Measurements from ENCODE around the gene NR4A3. TPM values are rescaled to one million over a fixed set of nuclear protein-coding genes. Genes with fewer than 3 reads are reported as not detected.

NR4A3 gene
- total and polyA plus RNA-seq, 2 donors from 2014 or later: 0.34 to 9.1 TPM

DNA sequence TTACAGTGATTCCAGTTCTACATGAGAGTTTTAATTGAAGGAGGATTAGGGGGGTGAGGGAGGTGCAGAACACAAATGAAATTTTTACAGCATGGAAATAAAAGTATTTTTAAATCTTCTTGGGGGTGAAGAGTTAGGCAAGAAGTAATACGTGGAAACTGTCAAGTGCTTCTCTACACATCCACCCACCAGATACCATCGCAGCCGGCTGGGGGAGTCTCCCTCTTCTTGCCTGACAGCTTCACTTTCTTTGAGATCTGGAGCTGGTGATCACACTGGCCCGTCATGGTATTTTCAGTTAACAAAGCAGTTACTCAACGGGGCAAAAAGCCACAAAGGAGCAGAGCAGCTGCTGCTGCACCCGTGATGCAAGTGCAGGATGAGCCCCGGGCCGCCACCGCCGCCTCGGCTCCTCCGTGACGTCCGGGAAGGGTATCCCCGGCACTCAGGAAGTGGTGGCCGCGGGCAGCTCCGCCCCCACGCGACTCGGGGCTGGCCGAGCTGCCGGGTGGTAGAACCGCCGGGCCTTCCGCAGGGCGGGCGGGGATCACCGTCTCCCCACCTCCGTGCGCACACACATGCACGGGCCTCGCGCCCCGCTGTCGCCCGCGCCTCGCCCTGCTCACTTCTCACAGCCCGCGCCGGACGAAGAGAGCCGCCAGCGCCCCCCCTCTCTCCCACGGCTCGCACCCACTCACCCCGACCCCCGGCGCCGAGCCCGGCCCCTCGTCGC lies 2.4 kb upstream of the NR4A3 start:
- intact Hi-C loops (cut with DNase I): loop anchor here (10.0 kb wide), 1 partner anchor 554 kb away; no protein-coding TSS in a partner anchor
- H3K36me3 ChIP-seq (ENCODE audit: control insufficient read depth in 2 of 3, insufficient read depth in 3 of 3, low read length in 3 of 3): no peaks in the 10 kb centered on the region
- DNase-seq (peak; percentile 82 to 98 (median 89)), FAIRE-seq (no peak)
- peaks cover 5 to 16% (median 12%) of the 10 kb centered on the region in 3 donors for H3K4me1 ChIP-seq (ENCODE audit: control insufficient read depth in 2 of 3, insufficient read depth in 2 of 3, low read depth in 1 of 3, low read length in 3 of 3)
- H3K27me3 ChIP-seq (ENCODE audit: control insufficient read depth, insufficient read depth, low read length): peaks cover 6% of the 10 kb centered on the region
- H3K9me3 ChIP-seq (ENCODE audit: control insufficient read depth in 2 of 3, insufficient read depth in 1 of 3, low read length in 3 of 3): no peaks in the 10 kb centered on the region
- H3K27ac ChIP-seq (ENCODE audit: low read depth in 2 of 2, low read length in 2 of 2): peak overlapping the region; percentile 93 to 96
- H3K4me3 ChIP-seq (ENCODE audit: low read length in 3 of 3): peak overlapping the region; percentile 63 to 78 (median 78)
- peak overlapping the region; percentile 4 to 57 (median 23) for H3K9ac ChIP-seq (ENCODE audit: low read length in 3 of 3)
- TF ChIP-seq CTCF (IDR thresholded peaks at IDR 0.05; ENCODE audit: borderline replicate concordance, extremely low read depth, insufficient read depth): no peak

- H3K9ac ChIP-seq (ENCODE audit: low read length in 3 of 3): peak overlapping the region; percentile 63 to 90 (median 65)
- H3K27ac ChIP-seq (ENCODE audit: low read depth in 2 of 2, low read length in 2 of 2): peak overlapping the region; percentile 93 to 99
- DNase-seq (peak; percentile 91 to 97 (median 95)), FAIRE-seq (no peak)
- peak overlapping the region; percentile 78 to 97 (median 89) for H3K4me3 ChIP-seq (ENCODE audit: low read length in 3 of 3)
- TF ChIP-seq CTCF (IDR thresholded peaks at IDR 0.05; ENCODE audit: borderline replicate concordance, extremely low read depth, insufficient read depth): no peak
- no peaks in the 10 kb centered on the region for H3K9me3 ChIP-seq (ENCODE audit: control insufficient read depth in 2 of 3, insufficient read depth in 1 of 3, low read length in 3 of 3)
- peaks cover 12% of the 10 kb centered on the region for H3K27me3 ChIP-seq (ENCODE audit: control insufficient read depth, insufficient read depth, low read length)
- no peaks in the 10 kb centered on the region for H3K36me3 ChIP-seq (ENCODE audit: control insufficient read depth in 2 of 3, insufficient read depth in 3 of 3, low read length in 3 of 3)
- H3K4me1 ChIP-seq (ENCODE audit: control insufficient read depth in 2 of 3, insufficient read depth in 2 of 3, low read depth in 1 of 3, low read length in 3 of 3): peaks cover 5 to 23% (median 16%) of the 10 kb centered on the region in 3 donors
- intact Hi-C loops (cut with DNase I): loop anchor here (10.0 kb wide), 1 partner anchor 555 kb away; no protein-coding TSS in a partner anchor
Measured at GRCh38 chr9:99819856-99820684, 1.6 kb upstream of the NR4A3 start.

DNA sequence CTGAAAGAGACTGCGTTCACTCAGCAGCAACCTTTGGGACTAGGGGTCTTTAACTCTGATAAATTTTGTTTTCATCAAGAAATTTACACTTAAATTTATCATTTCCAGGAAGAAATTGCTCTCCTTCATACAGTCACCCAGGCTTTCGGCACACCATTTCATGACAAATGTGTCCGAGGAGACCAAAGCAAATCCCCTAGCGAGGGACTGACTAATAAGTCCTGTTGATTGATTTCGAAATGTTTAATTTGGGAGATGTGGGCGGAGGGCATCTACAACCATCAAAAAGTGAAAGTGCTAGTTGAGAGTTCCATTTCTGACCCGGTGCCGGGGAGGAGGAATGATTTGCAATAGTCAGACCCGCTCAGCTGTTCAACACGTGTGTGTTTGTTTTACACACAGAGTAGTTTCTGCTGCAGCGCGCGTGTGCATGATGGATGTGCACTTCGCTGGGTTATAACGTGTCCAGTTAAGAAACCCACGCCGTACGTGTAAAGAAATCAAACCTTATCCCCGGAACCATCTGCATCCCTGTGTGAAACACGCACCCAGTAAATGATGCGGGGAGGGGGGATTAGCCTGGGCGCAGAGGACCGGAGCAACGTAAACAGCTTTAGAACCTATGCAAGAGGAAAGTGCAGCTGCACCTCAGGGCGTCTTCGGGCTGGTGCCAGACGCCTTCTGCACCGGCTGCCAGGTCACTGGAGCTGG lies 845 bp upstream of the NR4A3 start:
- Histone ChIP-seq H3K27me3 (ENCODE audit: control insufficient read depth, insufficient read depth, low read length) (peaks cover 20% of the 10 kb centered on the region), H3K36me3 (ENCODE audit: control insufficient read depth in 2 of 3, insufficient read depth in 3 of 3, low read length in 3 of 3) (no peaks in the 10 kb centered on the region), H3K9me3 (ENCODE audit: control insufficient read depth in 2 of 3, insufficient read depth in 1 of 3, low read length in 3 of 3) (no peaks in the 10 kb centered on the region), H3K4me3 (ENCODE audit: low read length in 3 of 3) (peak overlapping the region; percentile 53 to 97 (median 89)), H3K4me1 (ENCODE audit: control insufficient read depth in 2 of 3, insufficient read depth in 2 of 3, low read depth in 1 of 3, low read length in 3 of 3) (peaks cover 5 to 23% (median 16%) of the 10 kb centered on the region in 3 donors), H3K27ac (ENCODE audit: low read depth in 2 of 2, low read length in 2 of 2) (peak overlapping the region; percentile 93 to 99), H3K9ac (ENCODE audit: low read length in 3 of 3) (peak overlapping the region; percentile 33 to 90 (median 57))
- FAIRE-seq: no peak
- intact Hi-C loops (cut with DNase I): no loop called here
- peak in 4 of 5 donors; percentile 66 to 85 (median 80) for DNase-seq
- TF ChIP-seq CTCF (IDR thresholded peaks at IDR 0.05; ENCODE audit: borderline replicate concordance, extremely low read depth, insufficient read depth): no peak
